ENCODE measurements around the gene ILDR2.
A peak's percentile ranks its signal among the peaks of the same experiment; 100 is the strongest.
"Not testable (repeated sequence)": the region's sequence is repeated elsewhere in the genome, so short reads cannot be mapped to it uniquely, and the experiment has no call there.

Gene ILDR2

GRCh38 chr1:166882893-166883292 is 92.4 kb downstream of the ILDR2 start:
- DNase-seq = no peak

GRCh38 chr1:166878173-166878917 is 97.0 kb downstream of the ILDR2 start:
- not testable (repeated sequence) for DNase-seq

- DNase-seq = no peak
Observed at GRCh38 chr1:166876540-166876838, 98.9 kb downstream of the ILDR2 start.

GRCh38 chr1:166875734-166876539 is 99.4 kb downstream of the ILDR2 start, which contains the start of gene TADA1:
Gene TADA1, minus strand, starts transcription at chr1:166876264. Its CDS starts 31 bp downstream, at chr1:166876233.
- DNase-seq = peak; percentile 98

GRCh38 chr1:166875302-166875733 is 100.0 kb downstream of the ILDR2 start:
- no peak for DNase-seq

GRCh38 chr1:166874464-166874863 is 100.9 kb downstream of the ILDR2 start:
- no peak for DNase-seq

- no peak for DNase-seq
Observed at GRCh38 chr1:166870584-166870983, 104.8 kb downstream of the ILDR2 start.

GRCh38 chr1:166869318-166870099 is 105.8 kb downstream of the ILDR2 start:
- no peak for DNase-seq

GRCh38 chr1:166868639-166869038 is 106.7 kb downstream of the ILDR2 start:
- no peak for DNase-seq

- DNase-seq = no peak
Observed at GRCh38 chr1:166865926-166866325, 109.4 kb downstream of the ILDR2 start.

- no peak for DNase-seq
Observed at GRCh38 chr1:166859597-166859996, 115.7 kb downstream of the ILDR2 start.

GRCh38 chr1:166858726-166859419 is 116.5 kb downstream of the ILDR2 start:
- DNase-seq = no peak

Data from NCI-H1436 (cell line).